GM06990 (cell line): ENCODE results near the gene SEC16B.
"Not testable (repeated sequence)": the region's sequence is repeated elsewhere in the genome, so short reads cannot be mapped to it uniquely, and the experiment has no call there.

Experiments used
- DNase-seq: peaks from one replicate; pipeline ENCODE4 v3.0.0-alpha.2; 2011; ENCODE audit not compliant: insufficient read length; ENCODE audit errors: extremely low read depth
- H3K27me3 ChIP-seq: replicated peaks from 2 replicates; pipeline ENCODE4 v1.6.0; 2011; ENCODE audit warnings: low read length; ENCODE audit not compliant: control insufficient read depth, insufficient read depth
- H3K36me3 ChIP-seq: 2 replicates; pipeline ENCODE4 v1.5.1; 2011; ENCODE audit warnings: low read length; ENCODE audit not compliant: control insufficient read depth, insufficient read depth
- H3K4me3 ChIP-seq: replicated peaks from 2 replicates; pipeline ENCODE4 v1.5.1; 2011; ENCODE audit warnings: low read depth, mild to moderate bottlenecking, control low read depth, low read length
- TF ChIP-seq, protein P1 (sequence below): IDR thresholded peaks from 2 replicates; pipeline ENCODE4 v1.5.1; 2011; ENCODE audit warnings: low read length, control low read depth, mild to moderate bottlenecking, inconsistent platforms; ENCODE audit not compliant: insufficient read depth, poor library complexity, severe bottlenecking

SEC16B gene

DNA sequence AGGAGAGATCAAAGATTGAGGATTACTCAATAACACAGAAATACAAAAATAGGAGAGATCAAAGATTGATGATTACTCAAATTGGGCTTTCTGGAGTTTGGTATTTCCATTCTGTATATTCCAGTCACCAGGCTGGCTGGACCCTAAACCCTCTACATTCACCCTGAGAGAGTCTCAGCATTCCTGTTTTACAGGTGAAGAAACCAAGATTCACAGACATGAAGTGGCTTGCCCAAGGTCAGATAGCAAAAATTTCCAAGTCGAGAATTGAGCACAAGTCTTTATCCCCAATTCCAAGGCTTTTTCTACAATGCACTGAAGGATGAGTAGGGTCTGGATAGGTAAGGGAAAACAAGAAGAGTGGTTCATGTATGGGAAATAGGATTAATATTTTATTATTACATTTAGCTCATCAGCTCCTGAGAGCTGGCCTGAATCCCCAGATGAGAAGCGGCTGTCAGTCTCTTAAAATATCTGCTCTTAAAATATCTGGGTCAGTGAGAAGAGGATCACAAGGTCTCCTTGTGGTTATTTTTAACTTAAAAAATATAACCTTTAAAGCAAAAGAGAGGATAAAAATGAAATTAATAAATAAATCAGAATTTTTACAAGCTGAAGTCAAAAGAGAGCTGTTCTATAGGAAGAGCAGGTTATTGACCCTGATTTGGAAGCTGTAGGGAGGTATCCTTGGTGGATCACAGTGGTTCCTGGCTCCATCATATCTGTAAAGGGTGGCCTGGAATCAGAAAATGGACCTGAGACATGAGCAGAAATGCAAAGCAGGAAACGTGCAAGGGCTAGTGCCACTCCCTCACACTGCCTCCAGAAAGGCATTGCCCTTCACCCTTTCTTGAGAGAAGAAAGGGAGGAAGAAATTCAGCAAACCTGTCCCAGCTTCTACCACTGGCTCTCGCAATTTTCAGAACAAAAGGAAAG is 29.1 kb upstream of the SEC16B start:
- Histone ChIP-seq H3K36me3 (no peaks in the 10 kb centered on the region), H3K4me3 (no peak overlapping the region), H3K27me3 (no peaks in the 10 kb centered on the region)
- no peak for DNase-seq
- TF ChIP-seq, protein P1, sequence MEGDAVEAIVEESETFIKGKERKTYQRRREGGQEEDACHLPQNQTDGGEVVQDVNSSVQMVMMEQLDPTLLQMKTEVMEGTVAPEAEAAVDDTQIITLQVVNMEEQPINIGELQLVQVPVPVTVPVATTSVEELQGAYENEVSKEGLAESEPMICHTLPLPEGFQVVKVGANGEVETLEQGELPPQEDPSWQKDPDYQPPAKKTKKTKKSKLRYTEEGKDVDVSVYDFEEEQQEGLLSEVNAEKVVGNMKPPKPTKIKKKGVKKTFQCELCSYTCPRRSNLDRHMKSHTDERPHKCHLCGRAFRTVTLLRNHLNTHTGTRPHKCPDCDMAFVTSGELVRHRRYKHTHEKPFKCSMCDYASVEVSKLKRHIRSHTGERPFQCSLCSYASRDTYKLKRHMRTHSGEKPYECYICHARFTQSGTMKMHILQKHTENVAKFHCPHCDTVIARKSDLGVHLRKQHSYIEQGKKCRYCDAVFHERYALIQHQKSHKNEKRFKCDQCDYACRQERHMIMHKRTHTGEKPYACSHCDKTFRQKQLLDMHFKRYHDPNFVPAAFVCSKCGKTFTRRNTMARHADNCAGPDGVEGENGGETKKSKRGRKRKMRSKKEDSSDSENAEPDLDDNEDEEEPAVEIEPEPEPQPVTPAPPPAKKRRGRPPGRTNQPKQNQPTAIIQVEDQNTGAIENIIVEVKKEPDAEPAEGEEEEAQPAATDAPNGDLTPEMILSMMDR: no peak

GRCh38 chr1:177996957-177997356 is 27.1 kb upstream of the SEC16B start:
- TF ChIP-seq, protein P1: no peak
- Histone ChIP-seq H3K36me3 (no peaks in the 10 kb centered on the region), H3K27me3 (no peaks in the 10 kb centered on the region), H3K4me3 (no peak overlapping the region)
- no peak for DNase-seq

DNA sequence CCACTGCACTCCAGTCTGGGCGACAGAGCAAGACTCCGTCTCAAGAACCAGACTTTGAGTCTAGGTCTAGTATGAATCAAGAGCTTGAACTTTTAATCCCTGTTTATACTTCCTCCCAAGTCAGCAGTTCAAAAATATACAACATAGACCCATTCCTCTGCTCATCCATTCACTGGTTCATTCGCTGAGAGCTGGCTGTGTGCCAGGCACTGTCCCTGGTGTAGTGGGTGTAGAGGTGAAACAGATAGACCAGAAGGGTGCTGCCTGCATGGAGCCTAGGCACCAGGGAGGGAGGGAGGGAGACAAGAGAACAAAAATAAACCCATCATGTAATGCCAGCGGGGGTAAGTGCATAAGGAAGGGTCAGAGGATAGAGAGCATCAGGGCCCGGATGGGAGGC is 25.5 kb upstream of the SEC16B start:
- TF ChIP-seq, protein P1: no peak
- H3K27me3 ChIP-seq: no peaks in the 10 kb centered on the region
- H3K36me3 ChIP-seq: no peaks in the 10 kb centered on the region
- DNase-seq: no peak
- H3K4me3 ChIP-seq: no peak overlapping the region

- H3K36me3 ChIP-seq, H3K27me3 ChIP-seq, H3K4me3 ChIP-seq, DNase-seq: not testable (repeated sequence)
Observed at GRCh38 chr1:177986281-177986680, 16.4 kb upstream of the SEC16B start.

- Histone ChIP-seq H3K27me3 (no peaks in the 10 kb centered on the region), H3K36me3 (no peaks in the 10 kb centered on the region), H3K4me3 (no peak overlapping the region)
- TF ChIP-seq, protein P1: no peak
- DNase-seq: no peak
Observed at GRCh38 chr1:177984761-177985160, 14.9 kb upstream of the SEC16B start.

DNA sequence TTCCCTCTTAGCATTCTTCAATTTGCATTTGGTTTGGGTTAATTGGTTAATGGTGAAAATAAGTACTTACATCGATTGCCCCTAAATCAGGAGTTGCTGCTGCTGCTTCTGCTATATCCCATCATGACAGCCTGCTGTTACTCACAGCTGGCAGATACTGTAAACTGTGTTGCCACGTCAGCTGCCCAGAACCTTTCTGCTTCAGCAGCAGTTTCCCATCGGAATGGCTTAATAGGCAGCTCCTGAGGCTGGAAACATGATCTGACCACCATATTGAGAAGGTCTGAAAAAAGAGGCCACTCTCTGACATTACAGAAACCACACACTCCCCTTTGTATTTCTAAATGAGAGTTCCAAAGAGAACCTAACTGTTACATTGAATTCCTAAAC is 14.3 kb upstream of the SEC16B start:
- Histone ChIP-seq H3K27me3 (no peaks in the 10 kb centered on the region), H3K4me3 (no peak overlapping the region)
- DNase-seq: no peak

More for the DNA sequence above, 14.3 kb upstream of the SEC16B start:
- TF ChIP-seq, protein P1: no peak
- no peaks in the 10 kb centered on the region for H3K36me3 ChIP-seq
